Measurements from ENCODE around the gene SERTM1. TPM values are rescaled to one million over a fixed set of nuclear protein-coding genes. Genes with fewer than 3 reads are reported as not detected.

Gene SERTM1
- total RNA-seq, 1 experiment from 2014 or later, result not detected

GRCh38 chr13:36709136-36709890 lies 35.5 kb downstream of the SERTM1 start:
- DNase-seq (ENCODE audit: low spot score), result no peak
- in situ Hi-C loops (cut with HindIII; ENCODE audit: low sequenced_read_pairs), result no loop called here

- DNase-seq (ENCODE audit: low spot score), result no peak
- in situ Hi-C loops (cut with HindIII; ENCODE audit: low sequenced_read_pairs), result no loop called here
Measured at GRCh38 chr13:36710396-36710795, 36.6 kb downstream of the SERTM1 start.

DNA sequence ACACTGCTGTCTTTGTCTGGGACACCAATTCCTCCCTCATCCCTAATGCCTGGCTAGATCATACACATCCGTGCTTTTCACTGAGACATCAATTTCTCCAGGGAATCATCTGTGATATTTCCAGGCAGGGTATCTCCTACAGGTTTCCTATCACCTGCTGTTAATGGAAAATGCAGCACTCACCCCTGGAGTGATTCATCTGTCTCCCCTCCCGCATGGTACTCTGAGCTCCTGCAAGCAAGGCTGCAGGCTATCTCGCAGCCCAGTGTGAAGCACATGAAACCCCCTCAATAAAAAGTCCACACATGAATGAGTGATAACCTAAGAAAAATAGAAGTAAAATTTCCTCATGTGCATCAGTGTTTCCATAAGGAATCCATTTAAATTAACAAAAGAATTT lies 38.5 kb downstream of the SERTM1 start:
- in situ Hi-C loops (cut with HindIII; ENCODE audit: low sequenced_read_pairs), result no loop called here
- DNase-seq (ENCODE audit: low spot score), result no peak

- no peak for DNase-seq (ENCODE audit: low spot score)
- in situ Hi-C loops (cut with HindIII; ENCODE audit: low sequenced_read_pairs), result no loop called here
Measured at GRCh38 chr13:36712770-36713169, 39.0 kb downstream of the SERTM1 start.

DNA sequence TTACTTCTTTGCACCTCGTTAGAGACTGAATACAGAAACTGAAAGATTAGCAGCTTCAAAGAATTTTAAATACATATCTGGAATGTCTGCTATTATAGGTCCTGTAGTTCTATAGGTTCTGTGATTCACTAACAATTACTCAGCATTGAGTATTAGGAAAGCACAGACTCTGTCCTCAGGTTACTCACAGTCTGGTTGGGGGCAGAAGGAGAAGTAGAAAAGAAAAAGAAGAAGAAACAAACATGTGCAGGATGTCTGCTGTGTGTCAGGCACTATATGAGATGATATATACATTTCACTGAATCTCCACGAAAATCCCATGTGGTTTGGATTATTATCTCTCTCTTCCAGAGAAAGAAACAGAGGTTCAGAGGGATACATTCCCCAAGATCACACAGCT lies 40.1 kb downstream of the SERTM1 start:
- in situ Hi-C loops (cut with HindIII; ENCODE audit: low sequenced_read_pairs), result no loop called here
- DNase-seq (ENCODE audit: low spot score), result no peak

- in situ Hi-C loops (cut with HindIII; ENCODE audit: low sequenced_read_pairs), result no loop called here
- DNase-seq (ENCODE audit: low spot score), result no peak
Measured at GRCh38 chr13:36715841-36716240, 42.0 kb downstream of the SERTM1 start.

DNA sequence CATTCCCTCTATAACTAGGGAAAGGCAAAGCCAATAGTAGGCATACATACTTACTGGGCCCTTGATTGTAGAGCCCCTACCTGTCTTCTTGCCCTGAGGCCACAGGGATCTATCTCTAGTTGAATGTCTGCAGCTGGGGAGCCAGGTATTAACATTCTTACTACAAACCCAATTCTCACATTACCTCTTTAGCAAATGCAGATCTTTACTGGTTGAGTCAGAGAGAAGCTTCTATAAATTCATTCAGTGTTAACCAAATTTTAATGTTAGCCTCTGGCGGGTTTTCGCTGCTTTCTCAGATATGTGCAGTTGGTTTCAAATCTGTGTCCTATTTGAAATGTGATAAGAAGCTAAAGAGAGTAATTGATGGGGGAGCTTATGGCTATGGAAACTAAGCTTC lies 43.2 kb downstream of the SERTM1 start:
- in situ Hi-C loops (cut with HindIII; ENCODE audit: low sequenced_read_pairs), result no loop called here
- DNase-seq (ENCODE audit: low spot score), result no peak

GRCh38 chr13:36717966-36718545 lies 44.2 kb downstream of the SERTM1 start:
- in situ Hi-C loops (cut with HindIII; ENCODE audit: low sequenced_read_pairs), result no loop called here

GRCh38 chr13:36718686-36719085 lies 44.9 kb downstream of the SERTM1 start:
- DNase-seq (ENCODE audit: low spot score), result no peak
- in situ Hi-C loops (cut with HindIII; ENCODE audit: low sequenced_read_pairs), result no loop called here

More at GRCh38 chr13:36717966-36718545, 44.2 kb downstream of the SERTM1 start:
- no peak for DNase-seq (ENCODE audit: low spot score)

DNA sequence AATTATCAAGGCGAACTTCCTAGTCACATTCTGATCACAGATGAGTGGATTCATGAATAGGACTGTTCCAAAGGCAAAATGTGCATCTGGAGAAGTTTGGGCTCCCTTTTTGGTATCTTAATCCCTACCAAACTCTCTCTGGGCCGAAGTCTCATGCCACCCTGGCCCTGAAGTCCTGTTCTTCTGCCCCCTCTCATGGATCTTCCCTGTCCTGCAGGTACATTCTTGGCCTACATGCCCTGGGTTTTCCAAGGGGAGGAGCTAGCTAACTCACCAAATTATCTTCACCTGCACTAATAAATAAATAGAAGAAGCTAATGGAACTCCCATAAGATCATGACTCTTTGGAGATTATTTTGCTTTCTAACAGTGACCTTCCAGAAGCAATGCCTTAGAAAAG lies 50.3 kb downstream of the SERTM1 start:
- in situ Hi-C loops (cut with HindIII; ENCODE audit: low sequenced_read_pairs), result no loop called here
- DNase-seq (ENCODE audit: low spot score), result no peak

DNA sequence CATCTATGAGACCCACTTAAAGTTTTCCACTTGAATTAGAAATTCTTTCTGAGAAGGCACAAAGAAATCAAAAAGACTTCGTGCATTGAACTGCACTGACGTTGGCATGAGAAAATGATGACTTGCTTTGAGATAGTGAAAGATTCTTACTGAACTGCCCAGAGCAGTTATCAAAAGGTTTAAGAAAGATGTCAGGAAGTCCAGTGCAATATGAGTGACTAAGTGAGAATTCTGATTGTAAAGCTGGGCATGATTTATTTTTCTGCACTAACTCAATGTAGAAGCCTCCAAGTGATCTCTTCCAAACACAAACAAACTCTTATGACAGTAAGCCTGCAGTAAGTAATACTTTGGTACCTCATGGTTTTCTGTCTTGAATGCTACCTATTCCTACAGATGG lies 52.1 kb downstream of the SERTM1 start:
- DNase-seq (ENCODE audit: low spot score), result no peak
- in situ Hi-C loops (cut with HindIII; ENCODE audit: low sequenced_read_pairs), result no loop called here

GRCh38 chr13:36728006-36728405 lies 54.2 kb downstream of the SERTM1 start:
- in situ Hi-C loops (cut with HindIII; ENCODE audit: low sequenced_read_pairs), result no loop called here
- no peak for DNase-seq (ENCODE audit: low spot score)

- in situ Hi-C loops (cut with HindIII; ENCODE audit: low sequenced_read_pairs), result no loop called here
- peak; percentile 65 for DNase-seq (ENCODE audit: low spot score)
Measured at GRCh38 chr13:36736119-36736726, 62.4 kb downstream of the SERTM1 start.

DNA sequence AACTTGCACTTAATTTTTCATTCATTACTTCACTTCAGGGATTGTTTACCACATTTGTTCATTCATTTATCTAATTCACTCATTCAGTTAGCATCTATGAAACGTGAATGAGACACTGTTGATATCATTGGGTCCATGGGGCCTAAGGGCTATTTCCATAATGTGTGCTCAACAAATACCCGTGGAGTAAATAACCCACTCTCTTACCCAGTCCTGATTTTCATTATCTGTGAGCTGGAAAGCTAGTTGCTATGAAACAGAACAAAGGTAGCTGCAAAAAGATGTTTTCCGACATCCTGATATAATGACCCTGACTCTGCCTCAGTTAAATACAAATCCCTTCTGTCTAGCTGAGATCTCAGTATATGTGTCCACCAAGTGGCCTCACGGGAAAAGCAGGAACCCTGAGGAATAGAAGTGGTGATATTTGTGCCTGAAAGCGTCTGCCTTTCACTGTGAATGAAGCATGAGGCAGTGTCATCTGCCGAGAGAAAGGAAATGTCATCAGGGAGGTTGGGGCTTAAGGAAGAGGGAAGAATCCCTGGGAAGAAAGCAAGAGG lies 63.8 kb downstream of the SERTM1 start:
- no peak for DNase-seq (ENCODE audit: low spot score)
- in situ Hi-C loops (cut with HindIII; ENCODE audit: low sequenced_read_pairs), result no loop called here

DNA sequence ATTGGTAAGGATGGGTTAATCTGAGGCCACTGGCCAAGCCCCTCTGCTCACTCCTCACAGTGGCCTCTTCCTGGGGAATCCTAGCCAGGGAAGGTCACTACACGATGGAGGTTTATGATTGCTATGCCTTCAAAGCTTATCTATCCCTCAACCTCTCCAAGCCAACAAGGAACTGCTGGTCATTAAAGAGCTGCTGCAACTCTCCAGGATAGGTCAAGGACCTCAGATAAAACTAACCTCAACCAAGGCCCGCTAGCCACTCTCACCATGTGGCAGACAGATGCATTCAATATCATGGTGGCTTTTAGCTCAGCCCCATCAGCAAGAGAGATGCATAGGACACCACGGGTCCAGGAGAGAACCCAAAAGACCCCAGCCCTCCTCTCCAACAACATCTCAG lies 71.6 kb downstream of the SERTM1 start:
- in situ Hi-C loops (cut with HindIII; ENCODE audit: low sequenced_read_pairs), result no loop called here
- DNase-seq (ENCODE audit: low spot score), result no peak

GRCh38 chr13:36746051-36746450 lies 72.2 kb downstream of the SERTM1 start:
- in situ Hi-C loops (cut with HindIII; ENCODE audit: low sequenced_read_pairs), result no loop called here
- DNase-seq (ENCODE audit: low spot score), result no peak

Other genes with a start within 250 kb of the SERTM1 start
- 0.25 and 1.1 TPM in 2 replicates for gene CCNA1, start 241.5 kb upstream of the SERTM1 start, total RNA-seq (2014; rRNA removed; shearing (Covaris generic))
- 11.6 and 12.6 TPM in 2 replicates for gene RFXAP, start 145.2 kb downstream of the SERTM1 start, total RNA-seq (2014; rRNA removed; shearing (Covaris generic))
- gene SMAD9, start 246.2 kb downstream of the SERTM1 start, total RNA-seq (2014; rRNA removed; shearing (Covaris generic)), result 22.3 and 29.2 TPM in 2 replicates

Measured in G401 (cell line).